HepG2 (cell line): ENCODE results near the gene CRYZL1. TPM values are rescaled to one million over a fixed set of nuclear protein-coding genes. Genes with fewer than 3 reads are reported as not detected.

Experiments used
- ATRX ChIP-seq: sonication (generic); formaldehyde crosslinking; IDR thresholded peaks from 2 replicates; pipeline ENCODE4 v1.4.0; 2020; ENCODE audit warnings: missing genetic modification reagents, borderline replicate concordance
- BHLHE40 ChIP-seq: IDR thresholded peaks from 2 replicates; pipeline ENCODE4 v1.6.1; 2011; ENCODE audit warnings: low read length, improper control_type of control experiment
- BORCS8-MEF2B ChIP-seq: sonication (generic); formaldehyde crosslinking; IDR thresholded peaks from 2 replicates; pipeline ENCODE4 v1.8.0; 2022; ENCODE audit warnings: mild to moderate bottlenecking, missing genetic modification reagents
- DRAP1 ChIP-seq: IDR thresholded peaks from 2 replicates; pipeline ENCODE4 v1.6.1; 2016; ENCODE audit warnings: missing genetic modification reagents, missing compliant biosample characterization
- FOXA1 ChIP-seq, 2 experiments: fragments of 450-650 bp in 1 of 2; sonication (generic) in 1 of 2; formaldehyde crosslinking in 1 of 2; IDR thresholded peaks; 2 replicates each; pipeline versions ENCODE4 v1.4.0 to v1.6.1; 2016 to 2020; ENCODE audit warnings: missing genetic modification reagents in 1 of 2
- GPN1 ChIP-seq: sonication (generic); formaldehyde crosslinking; IDR thresholded peaks from 2 replicates; pipeline ENCODE4 v1.5.1; 2020; ENCODE audit warnings: missing genetic modification reagents, borderline replicate concordance
- GRHL1 ChIP-seq: sonication (generic); formaldehyde crosslinking; conservative IDR thresholded peaks from 2 replicates; pipeline ENCODE4 v1.8.0; 2022; ENCODE audit warnings: missing genetic modification reagents
- HIVEP1 ChIP-seq: sonication (generic); formaldehyde crosslinking; IDR thresholded peaks from 2 replicates; pipeline ENCODE4 v1.4.0; 2020; ENCODE audit warnings: mild to moderate bottlenecking, missing genetic modification reagents
- KAT7 ChIP-seq: IDR thresholded peaks from 2 replicates; pipeline ENCODE4 v1.6.1; 2018; ENCODE audit warnings: borderline replicate concordance, missing compliant biosample characterization
- KAT8 ChIP-seq: IDR thresholded peaks from 2 replicates; pipeline ENCODE4 v1.6.1; 2016; ENCODE audit warnings: missing genetic modification reagents, missing compliant biosample characterization
- KLF15 ChIP-seq: sonication (generic); formaldehyde crosslinking; IDR thresholded peaks from 2 replicates; pipeline ENCODE4 v1.8.1; 2023; ENCODE audit warnings: borderline replicate concordance, mild to moderate bottlenecking, inconsistent platforms, missing genetic modification reagents, mixed read lengths
- RARG ChIP-seq: sonication (generic); formaldehyde crosslinking; IDR thresholded peaks from 2 replicates; pipeline ENCODE4 v1.4.0; 2020; ENCODE audit warnings: low read depth, mild to moderate bottlenecking, missing genetic modification reagents
- TFDP2 ChIP-seq: sonication (generic); formaldehyde crosslinking; IDR thresholded peaks from 2 replicates; pipeline ENCODE4 v1.4.0; 2020; ENCODE audit warnings: missing genetic modification reagents
- ZBTB37 ChIP-seq: sonication (generic); formaldehyde crosslinking; IDR thresholded peaks from 2 replicates; pipeline ENCODE4 v1.4.0; 2020; ENCODE audit warnings: mild to moderate bottlenecking, missing genetic modification reagents
- ZEB1 ChIP-seq: IDR thresholded peaks from 2 replicates; pipeline ENCODE4 v1.6.1; 2012; ENCODE audit warnings: mild to moderate bottlenecking, low read depth, inconsistent platforms; ENCODE audit not compliant: insufficient replicate concordance
- ZNF205 ChIP-seq: IDR thresholded peaks from 2 replicates; pipeline ENCODE4 v1.6.1; 2018; ENCODE audit warnings: missing biosample characterization, missing genetic modification reagents
- ZNF260 ChIP-seq: sonication (generic); formaldehyde crosslinking; IDR thresholded peaks from 2 replicates; pipeline ENCODE4 v1.4.0; 2020; ENCODE audit warnings: missing genetic modification reagents, low read depth, mild to moderate bottlenecking, borderline replicate concordance
- ZNF513 ChIP-seq: sonication (generic); formaldehyde crosslinking; conservative IDR thresholded peaks from 2 replicates; pipeline ENCODE4 v1.5.0; 2020; ENCODE audit warnings: missing genetic modification reagents
- ZNF543 ChIP-seq: sonication (generic); formaldehyde crosslinking; IDR thresholded peaks from 2 replicates; pipeline ENCODE4 v1.4.0; 2020; ENCODE audit warnings: mild to moderate bottlenecking, missing genetic modification reagents
- ZNF549 ChIP-seq: sonication (generic); formaldehyde crosslinking; IDR thresholded peaks from 2 replicates; pipeline ENCODE4 v1.5.0; 2020; ENCODE audit warnings: missing genetic modification reagents
- ZNF614 ChIP-seq: IDR thresholded peaks from 2 replicates; pipeline ENCODE4 v1.6.1; 2018; ENCODE audit warnings: missing biosample characterization, missing genetic modification reagents, inconsistent platforms, borderline replicate concordance
- ZNF737 ChIP-seq: sonication (generic); formaldehyde crosslinking; IDR thresholded peaks from 2 replicates; pipeline ENCODE4 v1.5.0; 2020; ENCODE audit warnings: missing genetic modification reagents, mild to moderate bottlenecking, borderline replicate concordance
- ZNF772 ChIP-seq: sonication (generic); formaldehyde crosslinking; IDR thresholded peaks from 2 replicates; pipeline ENCODE4 v1.5.0; 2020; ENCODE audit warnings: mild to moderate bottlenecking, missing genetic modification reagents
- polyA plus RNA-seq, 8 experiments: library from polyadenylated mRNA; depleted of rRNA in 3 of 8; stranded (reverse) in 7 of 8; unstranded in 1 of 8; fragments of >200 nt; fragmentation: Illumina TruSeq in 4 of 8; extraction: Trizol in 4 of 8; gene quantifications; 2 replicates each; pipeline versions ENCODE4 v1.2.1 to v1.2.3, GENCODE V29; 2011 to 2016; ENCODE audit warnings: low read depth in 4 of 8, missing spikeins in 1 of 8, mixed read lengths in 1 of 8; ENCODE audit not compliant: insufficient read depth in 1 of 8
- total RNA-seq, 5 experiments: library from RNA; depleted of rRNA; stranded (reverse); fragments of >200 nt; fragmentation: Illumina TruSeq; extraction: Trizol; gene quantifications; 2 replicates each; pipeline ENCODE4 v1.2.3, GENCODE V29; 2016; ENCODE audit warnings: low read depth in 1 of 5

Gene CRYZL1
- total and polyA plus RNA-seq, 2 of the 13 experiments (the other 11 are each of a cell fraction or from before 2014, with no cell fraction given), result 20.3 to 27.7 TPM

- no peak for TF ChIP-seq ZNF513 (CRISPR knock-in tag)
- no peak; the same call in 1 of the 2 replicates for TF ChIP-seq ZNF543 (CRISPR knock-in tag)
- TF ChIP-seq ZNF614 (CRISPR knock-in tag), result no peak
- peak; percentile 58; the same call in 1 of the 2 replicates for TF ChIP-seq HIVEP1 (CRISPR knock-in tag)
- TF ChIP-seq KLF15, result 0 out of 2 replicates have a peak, but pooled peaks have one; percentile 59
- no peak for TF ChIP-seq RARG (CRISPR knock-in tag)
- TF ChIP-seq GPN1 (CRISPR knock-in tag), result no peak
- no peak for TF ChIP-seq ZEB1
- no peak for TF ChIP-seq ZNF549 (CRISPR knock-in tag)
- TF ChIP-seq DRAP1 (CRISPR knock-in tag), result peak; percentile 80
- peak; percentile 71 for TF ChIP-seq ZNF772 (CRISPR knock-in tag)
- TF ChIP-seq ZNF737 (CRISPR knock-in tag), result no peak
- TF ChIP-seq KAT8 (CRISPR knock-in tag), result no peak
- no peak for TF ChIP-seq FOXA1 (IDR thresholded peaks at IDR 0.05)
- TF ChIP-seq FOXA1 (CRISPR knock-in tag; IDR thresholded peaks at IDR 0.05), result no peak
- no peak for TF ChIP-seq ZNF205 (CRISPR knock-in tag)
- TF ChIP-seq KAT7 (CRISPR knock-in tag), result no peak
- TF ChIP-seq TFDP2, result peak; percentile 88
- peak; percentile 49; the same call in 1 of the 2 replicates for TF ChIP-seq BHLHE40
- TF ChIP-seq ZBTB37, result no peak
- TF ChIP-seq ATRX (CRISPR knock-in tag), result no peak
- no peak for TF ChIP-seq GRHL1 (CRISPR knock-in tag)
- no peak for TF ChIP-seq ZNF260 (CRISPR knock-in tag)
- peak; percentile 37; the same call in 1 of the 2 replicates for TF ChIP-seq BORCS8-MEF2B (CRISPR knock-in tag)
These were observed 99.5 kb downstream of the CRYZL1 start, which contains the start of gene GART (continued) for GRCh38 chr21:33541756-33542639.
